Measurements from ENCODE around the gene C2orf92. TPM values are rescaled to one million over a fixed set of nuclear protein-coding genes. Genes with fewer than 3 reads are reported as not detected.

The C2orf92 gene
- polyA plus RNA-seq, 3 donors: 7.9 TPM; not detected in 2

- Histone ChIP-seq H3K36me3 (replicated peaks in 1 of 2; ENCODE audit: control insufficient read depth in 1 of 2, insufficient read depth in 2 of 2, low read length in 2 of 2) (no peaks in the 10 kb centered on the region), H2AFZ (ENCODE audit: insufficient read depth, low read depth, low read length, poor library complexity, severe bottlenecking) (no peak overlapping the region), H3K27me3 (ENCODE audit: control insufficient read depth in 2 of 2, insufficient read depth in 2 of 2, low read length in 2 of 2) (no peaks in the 10 kb centered on the region), H3K4me2 (replicated peaks; ENCODE audit: extremely low read depth, low read length, poor library complexity, severe bottlenecking) (no peak overlapping the region), H3K4me1 (ENCODE audit: control insufficient read depth in 1 of 2, insufficient read depth in 2 of 2, low read length in 2 of 2) (no peaks in the 10 kb centered on the region), H3K9me3 (replicated peaks in 1 of 2; ENCODE audit: control insufficient read depth in 1 of 2, insufficient read depth in 1 of 2, low read length in 2 of 2) (no peaks in the 10 kb centered on the region), H4K20me1 (ENCODE audit: insufficient read depth, low read length) (no peaks in the 10 kb centered on the region), H3K27ac (ENCODE audit: low read depth in 1 of 2, low read length in 2 of 2) (no peak overlapping the region), H3K79me2 (ENCODE audit: insufficient read depth, low read length) (no peaks in the 10 kb centered on the region), H3K4me3 (replicated peaks in 1 of 3; ENCODE audit: low read depth in 2 of 3, low read length in 3 of 3) (no peak overlapping the region), H3K9ac (ENCODE audit: insufficient read depth, low read length, poor library complexity, severe bottlenecking) (no peak overlapping the region)
- H3K27me3 Mint-ChIP-seq (ENCODE audit: low read depth in 3 of 3): peaks cover 3 to 7% (median 4%) of the 10 kb centered on the region in 3 donors
- WGBS (ENCODE audit: insufficient coverage): no CpG with 5 or more reads among the region's 3 CpGs
- no peak for TF ChIP-seq CTCF (IDR thresholded peaks at IDR 0.05)
- H3K27ac Mint-ChIP-seq: no peak overlapping the region
- peaks cover 0 to 2% (median 0%) of the 10 kb centered on the region in 7 donors for H3K9me3 Mint-ChIP-seq
- no peaks in the 10 kb centered on the region for H3K36me3 Mint-ChIP-seq
- peaks cover 5% of the 10 kb centered on the region for H3K4me1 Mint-ChIP-seq
- no peak for DNase-seq
- intact Hi-C loops (cut with micrococcal nuclease): loop anchor here in 1 of 2 donors (10.0 kb wide), 1 partner anchor 681 kb away; no protein-coding TSS in a partner anchor
- no peak overlapping the region for H3K4me3 Mint-ChIP-seq
These were observed 34.2 kb downstream of the C2orf92 start for GRCh38 chr2:97703741-97704140.

GRCh38 chr2:97704989-97705388 lies 35.5 kb downstream of the C2orf92 start:
- no peak overlapping the region for H3K4me3 Mint-ChIP-seq
- no peak overlapping the region for H2AFZ ChIP-seq (ENCODE audit: insufficient read depth, low read depth, low read length, poor library complexity, severe bottlenecking)
- H3K9me3 Mint-ChIP-seq: peaks cover 0 to 3% (median 0%) of the 10 kb centered on the region in 7 donors
- no peak overlapping the region for H3K4me3 ChIP-seq (replicated peaks in 1 of 3; ENCODE audit: low read depth in 2 of 3, low read length in 3 of 3)
- H3K4me1 ChIP-seq (ENCODE audit: control insufficient read depth in 1 of 2, insufficient read depth in 2 of 2, low read length in 2 of 2): no peaks in the 10 kb centered on the region
- no peak for DNase-seq
- no peaks in the 10 kb centered on the region for H3K36me3 ChIP-seq (replicated peaks in 1 of 2; ENCODE audit: control insufficient read depth in 1 of 2, insufficient read depth in 2 of 2, low read length in 2 of 2)
- peak overlapping the region in 1 of 7 donors; percentile 53 for H3K27ac Mint-ChIP-seq
- WGBS (ENCODE audit: insufficient coverage): 100% methylated on average over 2 of the region's 5 CpGs
- no peaks in the 10 kb centered on the region for H3K79me2 ChIP-seq (ENCODE audit: insufficient read depth, low read length)
- intact Hi-C loops (cut with micrococcal nuclease): loop anchor here in 1 of 2 donors (10.0 kb wide), 1 partner anchor 680 kb away; no protein-coding TSS in a partner anchor
- no peaks in the 10 kb centered on the region for H4K20me1 ChIP-seq (ENCODE audit: insufficient read depth, low read length)
- peaks cover 6% of the 10 kb centered on the region for H3K4me1 Mint-ChIP-seq
- no peak for TF ChIP-seq CTCF (IDR thresholded peaks at IDR 0.05)
- H3K27ac ChIP-seq (ENCODE audit: low read depth in 1 of 2, low read length in 2 of 2): no peak overlapping the region
- H3K36me3 Mint-ChIP-seq: no peaks in the 10 kb centered on the region
- H3K9ac ChIP-seq (ENCODE audit: insufficient read depth, low read length, poor library complexity, severe bottlenecking): no peak overlapping the region
- no peaks in the 10 kb centered on the region for H3K27me3 ChIP-seq (ENCODE audit: control insufficient read depth in 2 of 2, insufficient read depth in 2 of 2, low read length in 2 of 2)
- H3K9me3 ChIP-seq (replicated peaks in 1 of 2; ENCODE audit: control insufficient read depth in 1 of 2, insufficient read depth in 1 of 2, low read length in 2 of 2): no peaks in the 10 kb centered on the region
- H3K4me2 ChIP-seq (replicated peaks; ENCODE audit: extremely low read depth, low read length, poor library complexity, severe bottlenecking): no peak overlapping the region
- peaks cover 4 to 7% (median 4%) of the 10 kb centered on the region in 3 donors for H3K27me3 Mint-ChIP-seq (ENCODE audit: low read depth in 3 of 3)
